B cell (primary cell): Measurements from ENCODE around the gene TET1. TPM values are rescaled to one million over a fixed set of nuclear protein-coding genes. Genes with fewer than 3 reads are reported as not detected.
A peak's percentile ranks its signal among the peaks of the same experiment; 100 is the strongest.

ENCODE experiments used
- ATAC-seq: fragments of 200-7000 bp; cut with Tn5 transposase; one replicate; pipeline ENCODE4 v1.10.0; 2021; ENCODE audit warnings: low read depth, mild to moderate bottlenecking, moderate number of reproducible peaks, moderate library complexity
- CTCF ChIA-PET: fragments of 350-600 bp; sonication (Branson Sonifier 250); formaldehyde crosslinking; loops from one replicate; lab custom pipeline; 2021; ENCODE audit warnings: antibody characterized with exemption, inconsistent platforms; lab: Charles Lee
- POLR2A ChIA-PET: fragments of 350-600 bp; sonication (Branson Sonifier 250); formaldehyde crosslinking; loops from one replicate; lab custom pipeline; 2021; ENCODE audit warnings: antibody characterized with exemption; lab: Charles Lee
- DNase-seq: peaks from one replicate; pipeline ENCODE4 v3.0.0; 2013
- H2AFZ ChIP-seq: 2 replicates; pipeline ENCODE4 v1.6.1; 2012; ENCODE audit warnings: mild to moderate bottlenecking, low read depth, low read length; ENCODE audit not compliant: insufficient read depth, poor library complexity, severe bottlenecking
- H3K27ac ChIP-seq, 2 donors: 1 replicate in 1 of 2; 2 replicates in 1 of 2; pipeline ENCODE4 v1.5.1; 2012 to 2013; ENCODE audit warnings: low read length in 2 of 2, mild to moderate bottlenecking in 2 of 2, moderate library complexity in 1 of 2
- H3K27me3 ChIP-seq, 4 experiments: fragments of 200-600 bp in 1 of 4; sonication (generic) in 1 of 4; replicated peaks in 1 of 4; 1 replicate in 2 of 4; 2 replicates in 2 of 4; pipeline versions ENCODE4 v1.6.1 to v1.7.0; 2013 to 2016; ENCODE audit warnings: low read length in 3 of 4, mild to moderate bottlenecking in 2 of 4, mixed read lengths in 1 of 4, moderate library complexity in 1 of 4; ENCODE audit not compliant: insufficient read depth in 4 of 4, control insufficient read depth in 3 of 4; ENCODE audit errors: control extremely low read depth in 1 of 4
- H3K36me3 ChIP-seq, 2 experiments: replicated peaks in 1 of 2; 1 replicate in 1 of 2; 2 replicates in 1 of 2; pipeline versions ENCODE4 v1.6.1 to v1.7.1; 2013; ENCODE audit warnings: low read length in 1 of 2; ENCODE audit not compliant: insufficient read depth in 2 of 2, control insufficient read depth in 1 of 2; ENCODE audit errors: control extremely low read depth in 1 of 2, extremely low read depth in 1 of 2
- H3K4me1 ChIP-seq, 2 donors: fragments of 200-600 bp in 1 of 2; sonication (generic) in 1 of 2; 1 replicate in 1 of 2; 2 replicates in 1 of 2; pipeline versions ENCODE4 v1.5.1 to v1.6.1; 2013 to 2017; ENCODE audit warnings: low read length in 2 of 2; ENCODE audit not compliant: control insufficient read depth in 2 of 2, insufficient read depth in 2 of 2
- H3K4me2 ChIP-seq: replicated peaks from 2 replicates; pipeline ENCODE3; 2012; ENCODE audit warnings: mild to moderate bottlenecking, low read depth, low read length; ENCODE audit not compliant: poor library complexity, severe bottlenecking
- H3K4me3 ChIP-seq, 5 experiments: fragments of 200-600 bp in 1 of 5; sonication (generic) in 1 of 5; 1 replicate in 3 of 5; 2 replicates in 2 of 5; pipeline versions ENCODE4 v1.5.1 to v1.7.0; 2011 to 2016; ENCODE audit warnings: low read length in 4 of 5, mild to moderate bottlenecking in 4 of 5, low read depth in 2 of 5, control low read depth in 1 of 5, moderate library complexity in 1 of 5; ENCODE audit not compliant: insufficient read depth in 1 of 5; ENCODE audit errors: control extremely low read depth in 1 of 5, extremely low read depth in 1 of 5
- H3K79me2 ChIP-seq: fragments of 200-600 bp; sonication (generic); one replicate; pipeline ENCODE4 v1.6.0; 2016; ENCODE audit warnings: low read length; ENCODE audit not compliant: control insufficient read depth, insufficient read depth
- H3K9ac ChIP-seq: fragments of 200-600 bp; sonication (generic); 2 replicates; pipeline ENCODE4 v1.6.1; 2017; ENCODE audit warnings: mild to moderate bottlenecking, low read length, moderate library complexity
- H3K9me3 ChIP-seq, 3 donors: one replicate each; pipeline versions ENCODE4 v1.6.1 to v1.7.1; 2013; ENCODE audit warnings: low read length in 2 of 3; ENCODE audit not compliant: control insufficient read depth in 2 of 3, insufficient read depth in 1 of 3; ENCODE audit errors: control extremely low read depth in 1 of 3
- H4K20me1 ChIP-seq: 2 replicates; pipeline ENCODE4 v1.6.0; 2012; ENCODE audit warnings: mild to moderate bottlenecking, low read length; ENCODE audit not compliant: insufficient read depth, control insufficient read depth, poor library complexity, severe bottlenecking
- H3K27ac Mint-ChIP-seq: one replicate; pipeline ENCODE4 v1.8.0; 2021; ENCODE audit warnings: mixed read lengths
- H3K27me3 Mint-ChIP-seq: one replicate; pipeline ENCODE4 v1.8.0; 2021; ENCODE audit warnings: mixed read lengths
- H3K4me1 Mint-ChIP-seq: one replicate; pipeline ENCODE4 v1.8.0; 2021; ENCODE audit warnings: mixed read lengths
- H3K4me3 Mint-ChIP-seq: one replicate; pipeline ENCODE4 v1.8.0; 2021; ENCODE audit warnings: mixed read lengths
- H3K9me3 Mint-ChIP-seq: one replicate; pipeline ENCODE4 v1.8.0; 2022; ENCODE audit warnings: mixed read lengths; ENCODE audit not compliant: insufficient read depth
- CTCF ChIP-seq: fragments of 200-600 bp; IDR thresholded peaks from one replicate; pipeline ENCODE4 v1.8.0; 2022; ENCODE audit warnings: antibody characterized with exemption, mild to moderate bottlenecking
- EZH2 ChIP-seq: IDR thresholded peaks from 2 replicates; pipeline ENCODE4 v1.6.1; 2012; ENCODE audit warnings: borderline replicate concordance, low read depth, mild to moderate bottlenecking, moderate library complexity, low read length; ENCODE audit not compliant: insufficient read depth, poor library complexity, severe bottlenecking
- WGBS: methylation state at CpG from one replicate; pipeline ENCODE4 v1.1.5; 2013; ENCODE audit warnings: missing lambda C conversion rate; ENCODE audit not compliant: insufficient coverage; 5-methylcytosine and 5-hydroxymethylcytosine counted together
- intact Hi-C: fragments of 100-400 bp; cut with micrococcal nuclease; formaldehyde crosslinking; loops from one replicate; pipeline ENCODE4 v1.10.0; 2022
- polyA plus RNA-seq: library from polyadenylated mRNA; depleted of rRNA; stranded (reverse); fragments of >200 nt; gene quantifications from 2 replicates; pipeline ENCODE4 v1.2.3, GENCODE V29; 2012
- total RNA-seq, 2 donors: library from RNA; stranded (reverse); fragments of 120-200 nt in 1 of 2; gene quantifications; 1 replicate in 1 of 2; 2 replicates in 1 of 2; pipeline versions ENCODE4 v1.2.3 to v1.2.4, GENCODE V29; 2013 to 2022

The TET1 gene
- total and polyA plus RNA-seq, 2 donors (not counting 1 experiment from before 2014, with no cell fraction given), result 0.30 to 1.4 TPM

- H3K27me3 ChIP-seq, result peaks cover 0 to 50% (median 31%) of the 10 kb centered on the region in 4 experiments
- no peaks in the 10 kb centered on the region for H4K20me1 ChIP-seq
- DNase-seq (peak; percentile 23), ATAC-seq (no peak)
- peaks cover 0 to 13% (median 0%) of the 10 kb centered on the region in 3 donors for H3K9me3 ChIP-seq
- no peaks in the 10 kb centered on the region for H3K9me3 Mint-ChIP-seq
- WGBS, result 45% methylated on average over 5 of the region's 12 CpGs
- peak overlapping the region; percentile 24 for H3K4me3 Mint-ChIP-seq
- H3K36me3 ChIP-seq, result no peaks in the 10 kb centered on the region
- CTCF ChIA-PET, result no interaction called here
- peak overlapping the region in 1 of 5 experiments; percentile 16 for H3K4me3 ChIP-seq
- H3K79me2 ChIP-seq, result no peaks in the 10 kb centered on the region
- POLR2A ChIA-PET, result no interaction called here
- H3K4me2 ChIP-seq, result peak overlapping the region; percentile 13
- peaks cover 27% of the 10 kb centered on the region for H3K4me1 Mint-ChIP-seq
- H3K4me1 ChIP-seq, result peaks cover 32 to 35% of the 10 kb centered on the region in 2 donors
- peaks cover 67% of the 10 kb centered on the region for H3K27me3 Mint-ChIP-seq
- H3K27ac ChIP-seq, result no peak overlapping the region
- TF ChIP-seq CTCF (no peak), EZH2 (no peak)
- no peak overlapping the region for H3K9ac ChIP-seq
- intact Hi-C loops, result no loop called here
- peak overlapping the region; percentile 23 for H2AFZ ChIP-seq
- no peak overlapping the region for H3K27ac Mint-ChIP-seq
Measured at GRCh38 chr10:68562661-68563570, 2.8 kb downstream of the TET1 start.

GRCh38 chr10:68564712-68565111 lies 4.6 kb downstream of the TET1 start:
- no peak overlapping the region for H3K4me3 ChIP-seq
- H3K9ac ChIP-seq, result no peak overlapping the region
- TF ChIP-seq EZH2 (no peak), CTCF (no peak)
- no peak overlapping the region for H3K4me2 ChIP-seq
- 100% methylated on average over 2 of the region's 4 CpGs for WGBS
- ChIA-PET POLR2A (no interaction called here), CTCF (no interaction called here)
- H3K27ac Mint-ChIP-seq, result no peak overlapping the region
- H3K27me3 ChIP-seq, result peaks cover 0 to 43% (median 28%) of the 10 kb centered on the region in 4 experiments
- peaks cover 23% of the 10 kb centered on the region for H3K4me1 Mint-ChIP-seq
- H3K27ac ChIP-seq, result no peak overlapping the region
- H3K36me3 ChIP-seq, result no peaks in the 10 kb centered on the region
- peaks cover 57% of the 10 kb centered on the region for H3K27me3 Mint-ChIP-seq
- H3K4me3 Mint-ChIP-seq, result no peak overlapping the region
- H4K20me1 ChIP-seq, result no peaks in the 10 kb centered on the region
- H3K4me1 ChIP-seq, result peaks cover 31 to 34% of the 10 kb centered on the region in 2 donors
- DNase-seq (no peak), ATAC-seq (no peak)
- intact Hi-C loops, result no loop called here
- no peaks in the 10 kb centered on the region for H3K79me2 ChIP-seq
- peaks cover 0 to 13% (median 0%) of the 10 kb centered on the region in 3 donors for H3K9me3 ChIP-seq
- H2AFZ ChIP-seq, result no peak overlapping the region
- no peaks in the 10 kb centered on the region for H3K9me3 Mint-ChIP-seq
